A549 (cell line): ENCODE results near the gene KAT7. TPM values are rescaled to one million over a fixed set of nuclear protein-coding genes. Genes with fewer than 3 reads are reported as not detected.
A peak's percentile ranks its signal among the peaks of the same experiment; 100 is the strongest.

Experiments
- ATAC-seq, 2 experiments: fragments of 200-7000 bp in 1 of 2; fragments of >200 bp in 1 of 2; cut with Nextera tagmentation in 1 of 2; cut with Tn5 transposase in 1 of 2; 3 replicates each; pipeline versions ENCODE4 v1.8.0 to v1.9.1; 2018 to 2020; ENCODE audit warnings: mild to moderate bottlenecking in 1 of 2, moderate library complexity in 1 of 2
- CTCF ChIA-PET: fragments of 300-600 bp; sonication (Branson Sonifier 250); formaldehyde crosslinking; extraction: SDS; loops from one replicate; lab custom pipeline; 2021; ENCODE audit warnings: antibody characterized with exemption, inconsistent platforms; lab: Yijun Ruan, JAX
- POLR2A ChIA-PET: fragments of 350-600 bp; formaldehyde crosslinking; extraction: SDS; loops from one replicate; lab custom pipeline; 2021; ENCODE audit warnings: antibody characterized with exemption, inconsistent platforms; lab: Yijun Ruan, JAX
- DNase-seq, 2 experiments: peaks; one replicate each; pipeline versions ENCODE4 v3.0.0 to v3.0.0-alpha.2; 2011 to 2016; ENCODE audit warnings: low read depth in 1 of 2, low spot score in 1 of 2
- FAIRE-seq: peaks from 2 replicates; lab custom pipeline; 2011; peaks lifted over from hg19 to GRCh38; lab: Jason Lieb, UNC
- H3K27ac ChIP-seq, 2 experiments: fragments of >200 bp; sonication (Bioruptor Twin); formaldehyde crosslinking; 3 replicates each; pipeline ENCODE4 v1.5.1; 2016 to 2017
- H3K4me1 ChIP-seq: fragments of >200 bp; sonication (Bioruptor Twin); formaldehyde crosslinking; 3 replicates; pipeline ENCODE4 v1.6.1; 2016
- H3K4me2 ChIP-seq: fragments of >200 bp; sonication (Bioruptor Twin); formaldehyde crosslinking; 3 replicates; pipeline ENCODE4 v1.6.1; 2016
- H3K4me3 ChIP-seq: fragments of >200 bp; sonication (Bioruptor Twin); formaldehyde crosslinking; 3 replicates; pipeline ENCODE4 v1.5.1; 2016
- H3K9me3 ChIP-seq: fragments of >200 bp; sonication (Bioruptor Twin); formaldehyde crosslinking; 3 replicates; pipeline ENCODE4 v1.6.1; 2016
- BHLHE40 ChIP-seq: IDR thresholded peaks from 2 replicates; pipeline ENCODE4 v1.6.1; 2012; ENCODE audit warnings: low read depth, low read length, inconsistent platforms
- CBX2 ChIP-seq: fragments of 200-600 bp; sonication (generic); IDR thresholded peaks from 2 replicates; pipeline ENCODE4 v1.6.1; 2016; ENCODE audit warnings: low read depth, mild to moderate bottlenecking, borderline replicate concordance
- CEBPB ChIP-seq, 2 experiments: fragments of >200 bp in 1 of 2; sonication (Bioruptor Twin) in 1 of 2; formaldehyde crosslinking in 1 of 2; IDR thresholded peaks; 2 replicates each; pipeline ENCODE4 v1.6.1; 2012 to 2016
- CHD2 ChIP-seq: fragments of 150-350 bp; IDR thresholded peaks from 2 replicates; pipeline ENCODE4 v1.6.1; 2014; ENCODE audit warnings: low read length; ENCODE audit not compliant: partially characterized antibody
- CHD4 ChIP-seq: fragments of 200-600 bp; sonication (generic); IDR thresholded peaks from 2 replicates; pipeline ENCODE4 v1.6.1; 2016; ENCODE audit warnings: antibody characterized with exemption, mild to moderate bottlenecking, borderline replicate concordance
- E2F6 ChIP-seq: IDR thresholded peaks from 2 replicates; pipeline ENCODE4 v1.6.1; 2012; ENCODE audit warnings: low read depth, borderline replicate concordance
- EHF ChIP-seq: fragments of 250-450 bp; sonication (Bioruptor Pico); IDR thresholded peaks from 2 replicates; pipeline ENCODE4 v1.5.0; 2020; ENCODE audit warnings: mild to moderate bottlenecking
- EHMT2 ChIP-seq: fragments of 200-600 bp; sonication (generic); IDR thresholded peaks from 2 replicates; pipeline ENCODE4 v1.6.1; 2016; ENCODE audit warnings: antibody characterized with exemption, low read depth, mild to moderate bottlenecking, moderate library complexity
- EP300 ChIP-seq, 2 experiments: fragments of >200 bp; sonication (Bioruptor Twin); formaldehyde crosslinking; IDR thresholded peaks; 2 replicates in 1 of 2; 3 replicates in 1 of 2; pipeline ENCODE4 v1.6.1; 2016 to 2017
- ESRRA ChIP-seq: fragments of 150-350 bp; IDR thresholded peaks from 2 replicates; pipeline ENCODE4 v1.6.1; 2014; ENCODE audit warnings: mild to moderate bottlenecking, low read length, borderline replicate concordance
- FOSB ChIP-seq: fragments of 250-450 bp; sonication (Bioruptor Pico); IDR thresholded peaks from 2 replicates; pipeline ENCODE4 v1.5.0; 2020; ENCODE audit warnings: mild to moderate bottlenecking, moderate library complexity
- FOSL2 ChIP-seq, 2 experiments: fragments of 450-650 bp in 1 of 2; fragments of >200 bp in 1 of 2; sonication (Bioruptor Twin) in 1 of 2; formaldehyde crosslinking; IDR thresholded peaks; 2 replicates each; pipeline versions ENCODE4 v1.5.0 to v1.6.1; 2016 to 2020; ENCODE audit warnings: mild to moderate bottlenecking in 1 of 2, moderate library complexity in 1 of 2
- GATA3 ChIP-seq: IDR thresholded peaks from 2 replicates; pipeline ENCODE4 v1.6.1; 2012; ENCODE audit warnings: borderline replicate concordance
- HES2 ChIP-seq: fragments of >200 bp; sonication (Bioruptor Twin); formaldehyde crosslinking; IDR thresholded peaks from 2 replicates; pipeline ENCODE4 v1.6.1; 2016
- JUNB ChIP-seq: fragments of >200 bp; sonication (Bioruptor Twin); formaldehyde crosslinking; IDR thresholded peaks from 2 replicates; pipeline ENCODE4 v1.6.1; 2016
- MAFK ChIP-seq: fragments of 450-650 bp; IDR thresholded peaks from 2 replicates; pipeline ENCODE4 v1.6.1; 2014; ENCODE audit not compliant: partially characterized antibody
- NFE2L2 ChIP-seq: fragments of 150-350 bp; conservative IDR thresholded peaks from 2 replicates; pipeline ENCODE4 v1.6.1; 2014; ENCODE audit warnings: low read length
- NR3C1 ChIP-seq: fragments of >200 bp; sonication (Bioruptor Twin); formaldehyde crosslinking; IDR thresholded peaks from 3 replicates; pipeline ENCODE4 v1.6.1; 2017
- PBX3 ChIP-seq: IDR thresholded peaks from 2 replicates; pipeline ENCODE4 v1.6.1; 2012
- POLR2A ChIP-seq: IDR thresholded peaks from 2 replicates; pipeline ENCODE4 v1.6.1; 2012; ENCODE audit warnings: mild to moderate bottlenecking, low read length
- POLR2AphosphoS2 ChIP-seq: conservative IDR thresholded peaks from 2 replicates; pipeline ENCODE4 v1.6.1; 2012; ENCODE audit warnings: low read length, improper control_type of control experiment, inconsistent platforms
- RAD21 ChIP-seq, 2 experiments: fragments of >200 bp in 1 of 2; sonication (Bioruptor Twin) in 1 of 2; formaldehyde crosslinking in 1 of 2; IDR thresholded peaks in 1 of 2; conservative IDR thresholded peaks in 1 of 2; 2 replicates in 1 of 2; 3 replicates in 1 of 2; pipeline ENCODE4 v1.6.1; 2012 to 2018; ENCODE audit warnings: inconsistent platforms in 1 of 2
- RARB ChIP-seq: fragments of 250-450 bp; sonication (Bioruptor Pico); IDR thresholded peaks from 2 replicates; pipeline ENCODE4 v1.8.0; 2021; ENCODE audit warnings: mild to moderate bottlenecking, moderate library complexity
- RFX5 ChIP-seq: fragments of 450-650 bp; IDR thresholded peaks from 2 replicates; pipeline ENCODE4 v1.7.1; 2014; ENCODE audit warnings: antibody characterized with exemption, mild to moderate bottlenecking, moderate library complexity
- SMC3 ChIP-seq: fragments of >200 bp; sonication (Bioruptor Twin); formaldehyde crosslinking; IDR thresholded peaks from 3 replicates; pipeline ENCODE4 v1.6.1; 2018; ENCODE audit warnings: inconsistent platforms
- USF2 ChIP-seq: fragments of 450-650 bp; IDR thresholded peaks from 2 replicates; pipeline ENCODE4 v1.6.1; 2014; ENCODE audit warnings: antibody characterized with exemption
- WGBS: methylation state at CpG from one replicate; pipeline ENCODE4 v1.1.6; 2017; ENCODE audit errors: missing lambda C conversion rate; 5-methylcytosine and 5-hydroxymethylcytosine counted together
- polyA plus RNA-seq, 4 experiments: library from polyadenylated mRNA; depleted of rRNA in 3 of 4; stranded (reverse); fragments of >200 nt; fragmentation: RNase III in 1 of 4; extraction: RNeasy Plus Mini Kit Qiagen cat#74134 plus additional on column Dnase treatment in 1 of 4; gene quantifications; 2 replicates in 3 of 4; 3 replicates in 1 of 4; pipeline ENCODE4 v1.2.3, GENCODE V29; 2011 to 2017
- TF ChIP-seq, protein P1 (sequence below): fragments of 150-350 bp; IDR thresholded peaks from 2 replicates; pipeline ENCODE4 v1.6.1; 2014; ENCODE audit warnings: low read depth, mild to moderate bottlenecking, low read length

KAT7 gene
- polyA plus RNA-seq, 2 of the 4 experiments (the other 2 are of a cell fraction): 33.2 to 48.7 TPM

- H3K4me1 ChIP-seq: no peaks in the 10 kb centered on the region
- no peak for TF ChIP-seq POLR2AphosphoS2
- no peak for TF ChIP-seq POLR2A
- no peak for TF ChIP-seq EHMT2
- no peak for TF ChIP-seq RARB
- TF ChIP-seq, all 56 proteins: peak for 0
- FAIRE-seq (no peak), DNase-seq (no peak), ATAC-seq (no peak)
- POLR2A ChIA-PET: no interaction called here
- Histone ChIP-seq H3K27ac (no peak overlapping the region), H3K9me3 (no peaks in the 10 kb centered on the region), H3K4me2 (no peak overlapping the region), H3K4me3 (no peak overlapping the region)
- CTCF ChIA-PET: interaction anchor here (0.6 to 2.7 kb wide), 9 partner anchors 10 to 834 kb away, joined by 3 to 7 read pairs (median 4); partner anchors contain the start of gene SLC35B1
- 61% methylated on average over 7 of the region's 7 CpGs for WGBS
These were observed 48.7 kb upstream of the KAT7 start for GRCh38 chr17:49739641-49740271.

DNA sequence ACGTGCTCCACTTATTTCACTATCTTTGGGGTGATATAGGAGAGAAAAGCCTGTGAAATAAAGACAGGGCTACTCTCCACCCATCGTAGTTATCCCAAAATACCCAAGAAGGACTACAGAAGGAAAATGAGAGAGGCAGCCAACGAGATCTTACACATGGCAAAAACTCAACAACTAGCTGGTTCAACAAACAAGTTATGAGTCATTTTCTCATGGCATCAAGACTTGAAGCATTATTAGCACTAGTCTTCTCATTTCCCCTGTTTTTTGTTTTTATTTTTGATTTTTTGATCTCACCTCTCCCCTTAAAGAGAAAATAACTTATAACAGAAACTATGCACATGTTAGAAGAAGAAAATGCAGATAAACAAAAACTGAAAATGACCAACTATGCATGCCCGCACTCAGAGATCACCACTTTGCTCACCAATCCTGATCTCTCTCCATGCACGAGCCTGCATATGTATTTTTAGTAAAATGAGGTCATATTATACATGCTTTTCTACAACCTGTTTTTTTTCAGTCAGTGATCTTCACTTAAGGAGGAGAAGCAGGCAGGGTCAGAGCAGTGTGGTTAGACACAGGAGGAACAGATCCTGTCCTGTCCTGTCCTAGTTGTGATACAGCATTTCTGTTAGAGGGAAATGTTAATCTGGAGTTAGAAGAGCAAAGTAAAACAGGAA is 47.3 kb upstream of the KAT7 start:
- ChIA-PET POLR2A (no interaction called here), CTCF (interaction anchor here (0.9 to 2.7 kb wide), 6 partner anchors 9 to 258 kb away, joined by 3 to 8 read pairs (median 5); no protein-coding TSS in a partner anchor)
- no peak for FAIRE-seq
- WGBS: 40% methylated on average over 5 of the region's 5 CpGs
- no peak overlapping the region for H3K4me3 ChIP-seq
- no peak for TF ChIP-seq CEBPB (IDR thresholded peaks at IDR 0.05)
- TF ChIP-seq MAFK: no peak
- no peak for TF ChIP-seq FOSL2 (IDR thresholded peaks at IDR 0.05)
- TF ChIP-seq FOSL2 (CRISPR knock-in tag; IDR thresholded peaks at IDR 0.05): 0 out of 2 replicates have a peak, but pooled peaks have one; percentile 6
- H3K4me2 ChIP-seq: no peak overlapping the region
- ATAC-seq: no peak
- no peaks in the 10 kb centered on the region for H3K4me1 ChIP-seq
- H3K27ac ChIP-seq: no peak overlapping the region
- no peak for DNase-seq
- no peaks in the 10 kb centered on the region for H3K9me3 ChIP-seq

DNA sequence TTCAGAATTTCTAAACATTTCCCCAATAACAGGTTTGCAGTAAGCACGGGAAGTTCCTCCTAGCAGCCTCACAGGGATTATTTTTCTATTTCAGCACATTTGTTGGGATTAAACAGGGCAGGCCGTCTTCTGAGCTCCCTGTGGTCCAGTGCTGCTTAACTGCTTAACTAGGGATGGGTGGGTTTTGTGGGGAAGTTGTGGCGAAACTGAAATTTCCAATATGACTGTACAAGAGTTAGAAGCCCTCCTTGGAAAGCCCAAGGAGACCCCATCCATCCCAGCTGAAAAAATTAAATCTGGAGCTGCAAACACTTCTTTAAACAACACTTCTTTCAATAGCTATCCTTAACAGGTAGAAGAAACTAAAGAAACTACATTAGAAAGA is 46.8 kb upstream of the KAT7 start:
- FAIRE-seq: no peak
- Histone ChIP-seq H3K4me2 (no peak overlapping the region), H3K27ac (no peak overlapping the region), H3K4me1 (no peaks in the 10 kb centered on the region), H3K9me3 (no peaks in the 10 kb centered on the region), H3K4me3 (no peak overlapping the region)
- ChIA-PET POLR2A (no interaction called here), CTCF (interaction anchor here (0.6 to 2.8 kb wide), 7 partner anchors 9 to 257 kb away, joined by 3 to 15 read pairs (median 4); partner anchors contain the start of gene SLC35B1)
- WGBS: 24% methylated on average over 3 of the region's 3 CpGs
- DNase-seq: no peak
- TF ChIP-seq EHF (no peak), JUNB (no peak), ESRRA (no peak), RARB (no peak), MAFK (no peak)
- ATAC-seq: no peak

DNA sequence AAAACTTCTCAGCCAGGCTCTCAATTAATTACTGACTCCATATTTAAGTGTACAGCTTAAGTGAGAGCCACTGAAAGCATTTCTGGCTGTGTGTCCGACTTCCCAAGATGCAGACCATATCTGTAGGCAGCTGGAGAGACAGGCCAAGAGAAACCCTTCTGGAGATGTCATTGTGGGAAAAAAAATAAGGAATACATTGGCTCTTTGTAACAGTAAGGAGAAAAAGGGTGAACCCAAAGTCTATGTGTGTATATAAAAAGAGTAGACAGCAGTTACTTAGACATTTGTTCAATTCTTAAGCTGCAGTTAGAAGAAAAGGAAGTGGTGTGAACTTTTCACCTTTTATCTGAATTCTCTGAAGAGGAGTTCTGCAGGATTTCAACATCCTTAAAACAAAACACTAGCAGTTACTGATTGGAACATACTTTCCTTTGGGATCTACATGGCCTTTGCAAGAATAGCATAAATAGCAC is 46.3 kb upstream of the KAT7 start:
- H3K9me3 ChIP-seq: no peaks in the 10 kb centered on the region
- TF ChIP-seq FOSB: no peak
- no peak for TF ChIP-seq BHLHE40
- no peak for TF ChIP-seq HES2
- TF ChIP-seq NR3C1: no peak
- no peak for TF ChIP-seq NFE2L2
- TF ChIP-seq EP300 (IDR thresholded peaks at IDR 0.05): no peak
- TF ChIP-seq CBX2: no peak
- TF ChIP-seq PBX3: no peak
- TF ChIP-seq JUNB: no peak
- TF ChIP-seq CHD4: no peak
- no peak for TF ChIP-seq RFX5
- no peak for TF ChIP-seq RAD21 (conservative IDR thresholded peaks at IDR 0.05 in 1 of 2, IDR thresholded peaks at IDR 0.05 in 1 of 2)
- no peak for TF ChIP-seq E2F6
- TF ChIP-seq, protein P1, sequence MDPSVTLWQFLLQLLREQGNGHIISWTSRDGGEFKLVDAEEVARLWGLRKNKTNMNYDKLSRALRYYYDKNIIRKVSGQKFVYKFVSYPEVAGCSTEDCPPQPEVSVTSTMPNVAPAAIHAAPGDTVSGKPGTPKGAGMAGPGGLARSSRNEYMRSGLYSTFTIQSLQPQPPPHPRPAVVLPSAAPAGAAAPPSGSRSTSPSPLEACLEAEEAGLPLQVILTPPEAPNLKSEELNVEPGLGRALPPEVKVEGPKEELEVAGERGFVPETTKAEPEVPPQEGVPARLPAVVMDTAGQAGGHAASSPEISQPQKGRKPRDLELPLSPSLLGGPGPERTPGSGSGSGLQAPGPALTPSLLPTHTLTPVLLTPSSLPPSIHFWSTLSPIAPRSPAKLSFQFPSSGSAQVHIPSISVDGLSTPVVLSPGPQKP: no peak
- no peak for TF ChIP-seq GATA3
- no peak for TF ChIP-seq SMC3
- no peak for TF ChIP-seq USF2
- no peak for TF ChIP-seq CHD2
- no peak for TF ChIP-seq ESRRA
- ChIA-PET POLR2A (no interaction called here), CTCF (interaction anchor here (0.6 to 2.8 kb wide), 6 partner anchors 11 to 256 kb away, joined by 3 to 15 read pairs (median 5); partner anchors contain the start of gene SLC35B1)
- DNase-seq (no peak), FAIRE-seq (no peak), ATAC-seq (no peak)
- no peak overlapping the region for H3K4me2 ChIP-seq
- WGBS: 35% methylated on average over 1 of the region's 1 CpG
- H3K4me3 ChIP-seq: no peak overlapping the region
- no peaks in the 10 kb centered on the region for H3K4me1 ChIP-seq
- H3K27ac ChIP-seq: no peak overlapping the region
